ENCODE data around the gene SCFD1. TPM values are rescaled to one million over a fixed set of nuclear protein-coding genes. Genes with fewer than 3 reads are reported as not detected.
"Not testable (repeated sequence)": the region's sequence is repeated elsewhere in the genome, so short reads cannot be mapped to it uniquely, and the experiment has no call there.

SCFD1 gene
- total RNA-seq, 1 donor from 2014 or later = 35.5 TPM

GRCh38 chr14:30655658-30656057 is 33.5 kb downstream of the SCFD1 start:
- DNase-seq = no peak
- intact Hi-C loops (cut with DNase I) = no loop called here
- ATAC-seq (ENCODE audit: poor library complexity) = no peak

GRCh38 chr14:30656190-30656632 is 34.1 kb downstream of the SCFD1 start:
- ATAC-seq (ENCODE audit: poor library complexity) (peak; percentile 62), DNase-seq (no peak)
- intact Hi-C loops (cut with DNase I) = no loop called here

- DNase-seq (no peak), ATAC-seq (ENCODE audit: poor library complexity) (peak; percentile 36)
- intact Hi-C loops (cut with DNase I) = no loop called here
These were observed 34.9 kb downstream of the SCFD1 start for GRCh38 chr14:30657050-30657449.

DNA sequence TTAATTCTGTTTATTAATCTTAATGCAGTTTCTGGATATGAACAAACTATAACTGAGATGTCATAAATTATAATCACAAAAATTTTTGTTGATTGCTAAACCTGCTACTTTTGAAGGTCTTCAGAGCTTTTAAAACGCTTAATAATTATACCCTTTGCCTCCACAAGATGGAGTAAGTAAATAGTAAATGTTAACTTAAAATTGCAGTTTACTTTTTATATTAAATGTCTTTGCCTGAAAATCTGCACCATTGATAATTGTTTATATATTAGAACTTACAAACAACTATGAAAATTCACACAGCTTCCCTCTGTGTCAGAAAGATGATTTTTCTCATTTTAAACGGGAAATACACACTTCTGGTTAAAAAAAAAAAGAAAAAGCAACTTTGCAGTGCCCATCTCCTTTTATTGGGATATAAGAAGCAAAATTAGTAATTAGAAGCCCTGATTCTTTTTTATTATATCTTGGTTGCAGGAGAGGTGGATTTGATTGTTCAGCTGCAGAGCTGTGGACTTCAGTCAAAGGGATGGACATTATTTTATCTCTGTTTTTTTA is 35.6 kb downstream of the SCFD1 start:
- intact Hi-C loops (cut with DNase I) = no loop called here
- no peak for DNase-seq

DNA sequence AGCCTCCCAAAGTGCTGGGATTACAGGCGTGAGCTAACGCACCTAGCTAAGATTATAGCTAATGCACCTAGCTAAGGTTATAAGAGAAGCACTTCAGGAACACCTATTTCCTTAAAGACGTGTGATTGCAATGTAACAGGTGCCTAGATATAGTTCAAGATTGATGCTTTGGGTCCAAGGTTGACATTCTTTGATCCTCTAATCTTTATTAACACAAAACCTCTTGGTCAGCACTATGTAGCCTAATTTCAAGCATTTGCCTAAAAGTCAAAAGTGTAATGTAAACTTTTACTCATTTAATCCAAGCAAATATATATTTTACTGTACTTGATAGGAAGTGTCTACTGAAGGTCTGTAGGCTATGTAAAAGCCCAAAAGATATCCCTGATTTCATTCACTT is 36.5 kb downstream of the SCFD1 start:
- DNase-seq (no peak), ATAC-seq (ENCODE audit: poor library complexity) (no peak)
- intact Hi-C loops (cut with DNase I) = no loop called here

More for the DNA sequence above, 35.6 kb downstream of the SCFD1 start:
- ATAC-seq (ENCODE audit: poor library complexity) = no peak

DNA sequence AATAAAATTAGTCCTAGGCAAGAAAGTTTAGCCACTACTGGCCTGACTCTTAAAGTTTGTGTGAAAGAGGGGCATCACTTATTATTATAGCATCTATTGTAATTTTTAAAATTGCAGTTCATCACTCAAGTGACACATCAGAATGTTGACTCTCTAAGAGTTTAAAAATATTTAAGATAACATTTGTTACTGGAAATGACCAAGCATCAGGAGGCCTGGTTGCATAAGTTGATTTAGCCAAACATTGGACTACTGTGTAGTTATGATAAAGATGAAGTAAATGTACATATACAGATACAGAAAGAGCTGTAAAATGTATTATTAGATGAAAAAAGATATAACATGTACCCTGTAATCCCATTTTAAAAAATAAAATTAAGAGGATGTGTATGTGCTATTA is 47.5 kb downstream of the SCFD1 start:
- ATAC-seq (ENCODE audit: poor library complexity) = peak; percentile 66
- DNase-seq = no peak
- intact Hi-C loops (cut with DNase I) = no loop called here

DNA sequence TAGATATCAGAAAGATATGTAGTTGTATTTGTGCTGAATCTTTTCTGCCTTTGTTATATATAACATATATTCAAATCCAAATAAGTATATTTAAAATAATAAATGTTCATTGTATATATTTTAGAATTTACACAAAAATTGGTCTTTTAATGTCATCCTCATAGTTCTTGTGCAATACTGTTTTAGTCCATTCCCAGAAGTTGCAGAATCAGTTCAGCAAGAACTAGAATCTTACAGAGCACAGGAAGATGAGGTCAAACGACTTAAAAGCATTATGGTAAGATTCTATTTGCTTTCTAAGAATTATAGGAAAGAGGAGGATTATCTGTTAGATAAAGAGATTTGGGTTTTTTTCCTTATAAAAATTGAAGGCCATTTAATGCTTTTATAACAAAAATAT is 51.0 kb downstream of the SCFD1 start:
- DNase-seq (no peak), ATAC-seq (ENCODE audit: poor library complexity) (no peak)
- intact Hi-C loops (cut with DNase I) = no loop called here

- no peak for ATAC-seq (ENCODE audit: poor library complexity)
- intact Hi-C loops (cut with DNase I) = no loop called here
These were observed 56.9 kb downstream of the SCFD1 start for GRCh38 chr14:30678926-30679431.

GRCh38 chr14:30680036-30680435 is 57.9 kb downstream of the SCFD1 start:
- intact Hi-C loops (cut with DNase I) = no loop called here
- DNase-seq (no peak), ATAC-seq (ENCODE audit: poor library complexity) (no peak)

More at GRCh38 chr14:30678926-30679431, 56.9 kb downstream of the SCFD1 start:
- DNase-seq = no peak

GRCh38 chr14:30680776-30681175 is 58.7 kb downstream of the SCFD1 start:
- ATAC-seq (ENCODE audit: poor library complexity); intact Hi-C loops (cut with DNase I); DNase-seq: not testable (repeated sequence)

GRCh38 chr14:30681752-30682355 is 59.7 kb downstream of the SCFD1 start:
- no peak for ATAC-seq (ENCODE audit: poor library complexity)
- DNase-seq = no peak
- intact Hi-C loops (cut with DNase I) = no loop called here

DNA sequence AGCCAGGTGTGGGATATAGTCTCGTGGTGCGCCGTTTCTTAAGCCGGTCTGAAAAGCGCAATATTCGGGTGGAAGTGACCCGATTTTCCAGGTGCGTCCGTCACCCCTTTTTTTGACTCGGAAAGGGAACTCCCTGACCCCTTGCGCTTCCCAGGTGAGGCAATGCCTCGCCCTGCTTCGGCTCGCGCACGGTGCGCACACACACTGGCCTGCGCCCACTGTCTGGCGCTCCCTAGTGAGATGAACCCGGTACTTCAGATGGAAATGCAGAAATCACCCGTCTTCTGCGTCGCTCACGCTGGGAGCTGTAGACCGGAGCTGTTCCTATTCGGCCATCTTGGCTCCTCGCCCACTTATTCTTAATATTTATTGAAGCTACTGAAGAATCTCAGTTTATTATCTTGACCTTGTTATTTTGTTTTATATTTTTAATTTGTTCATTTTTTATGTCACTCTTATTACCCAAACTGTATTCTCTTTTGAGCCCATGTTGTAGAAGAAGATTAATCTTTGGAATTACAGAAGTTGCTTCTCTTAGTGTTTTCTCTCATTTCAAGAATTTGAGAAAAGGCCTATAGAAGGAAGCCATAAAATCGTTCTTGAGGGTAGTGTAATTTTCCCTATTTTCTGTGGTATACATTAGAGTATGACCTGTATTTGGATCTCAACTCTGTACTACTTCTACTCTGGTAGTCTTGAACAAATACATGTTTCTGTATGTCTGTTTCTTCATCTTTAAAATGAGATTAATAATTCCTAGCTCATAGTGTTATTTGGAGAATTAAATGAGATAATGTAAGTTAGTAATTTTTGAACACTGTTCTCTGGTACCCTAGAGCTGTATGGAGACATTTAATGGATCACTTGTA is 68.6 kb downstream of the SCFD1 start:
- intact Hi-C loops (cut with DNase I); ATAC-seq (ENCODE audit: poor library complexity); DNase-seq: not testable (repeated sequence)

DNA sequence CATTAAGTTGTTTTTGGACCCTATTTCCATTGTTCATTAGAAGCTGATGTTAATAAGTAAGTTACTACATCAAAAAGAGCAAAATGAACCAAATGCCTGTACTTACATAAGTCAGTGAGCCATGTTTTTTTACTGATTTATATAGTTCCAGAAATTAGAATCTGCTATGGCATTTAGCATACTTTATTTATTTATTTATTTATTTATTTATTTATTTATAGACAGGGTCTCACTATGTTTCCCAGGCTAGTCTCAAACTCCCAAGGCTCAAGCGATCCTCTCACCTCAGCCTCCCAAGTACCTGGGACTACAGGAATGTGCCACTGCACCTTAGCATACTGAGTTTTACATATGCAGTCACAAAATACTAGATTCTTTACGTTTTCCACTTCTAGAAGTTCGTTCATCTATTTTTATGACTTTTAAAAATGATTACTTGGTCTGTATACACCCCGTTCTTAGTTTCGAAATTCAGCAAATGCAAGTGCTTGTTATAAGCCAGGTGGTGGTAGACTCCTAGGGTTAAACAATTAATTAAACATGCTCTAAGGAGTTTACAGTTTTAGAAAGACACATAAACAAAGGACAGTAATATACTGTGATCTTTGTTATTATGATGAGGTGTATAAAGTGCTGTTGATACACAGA is 69.8 kb downstream of the SCFD1 start:
- DNase-seq = no peak
- ATAC-seq (ENCODE audit: poor library complexity) = no peak
- intact Hi-C loops (cut with DNase I) = no loop called here

GRCh38 chr14:30692669-30693068 is 70.5 kb downstream of the SCFD1 start:
- DNase-seq (no peak), ATAC-seq (ENCODE audit: poor library complexity) (no peak)
- intact Hi-C loops (cut with DNase I) = no loop called here

DNA sequence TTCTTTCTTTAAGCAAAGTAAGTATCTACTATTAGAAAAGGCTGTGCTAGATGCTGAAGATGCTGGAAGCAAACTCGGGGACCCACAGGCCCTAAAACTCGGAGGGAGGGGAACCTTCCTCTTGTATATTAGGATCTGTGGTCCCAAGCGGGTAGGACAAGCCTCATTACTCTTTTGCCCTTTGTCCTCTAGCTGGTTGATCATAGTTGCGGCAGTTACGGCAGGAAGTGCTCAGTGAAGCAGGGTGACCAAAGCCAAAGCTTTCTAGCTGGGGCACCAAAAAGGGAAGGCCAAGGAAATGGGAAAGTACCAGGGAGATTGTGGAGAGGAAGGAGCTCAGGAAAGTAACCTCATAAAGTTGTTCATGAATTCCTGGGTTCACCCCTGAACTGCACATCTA is 76.3 kb downstream of the SCFD1 start:
- ATAC-seq (ENCODE audit: poor library complexity) (no peak), DNase-seq (no peak)
- intact Hi-C loops (cut with DNase I) = no loop called here

GRCh38 chr14:30706704-30707103 is 84.6 kb downstream of the SCFD1 start:
- ATAC-seq (ENCODE audit: poor library complexity) (no peak), DNase-seq (no peak)
- intact Hi-C loops (cut with DNase I) = no loop called here

- DNase-seq (no peak), ATAC-seq (ENCODE audit: poor library complexity) (no peak)
- intact Hi-C loops (cut with DNase I) = no loop called here
These were observed 86.0 kb downstream of the SCFD1 start for GRCh38 chr14:30708157-30708556.

GRCh38 chr14:30709201-30709600 is 87.1 kb downstream of the SCFD1 start:
- no peak for DNase-seq
- intact Hi-C loops (cut with DNase I) = no loop called here
- no peak for ATAC-seq (ENCODE audit: poor library complexity)

- intact Hi-C loops (cut with DNase I) = no loop called here
- ATAC-seq (ENCODE audit: poor library complexity) (no peak), DNase-seq (no peak)
These were observed 88.8 kb downstream of the SCFD1 start for GRCh38 chr14:30710876-30711275.
